Prostate gland (tissue), 2 donors: ENCODE measurements around the gene TLE5.

Experiments
- CTCF ChIP-seq, 4 experiments: fragments of 200-600 bp in 2 of 4; fragments of 450-650 bp in 2 of 4; sonication (generic) in 2 of 4; IDR thresholded peaks; 1 replicate in 3 of 4; 2 replicates in 1 of 4; pipeline ENCODE4 v1.5.1; 2016 to 2019; ENCODE audit warnings: antibody characterized with exemption in 4 of 4, mild to moderate bottlenecking in 2 of 4, moderate library complexity in 2 of 4
- POLR2A ChIP-seq: fragments of 450-650 bp; IDR thresholded peaks from one replicate; pipeline ENCODE4 v1.6.1; 2016; ENCODE audit warnings: antibody characterized with exemption, mild to moderate bottlenecking
- POLR2AphosphoS5 ChIP-seq: sonication (generic); formaldehyde crosslinking; IDR thresholded peaks from one replicate; pipeline ENCODE4 v1.6.1; 2017; ENCODE audit warnings: antibody characterized with exemption

GRCh38 chr19:3096902-3097326 is 34.6 kb upstream of the TLE5 start:
- TF ChIP-seq CTCF (IDR thresholded peaks at IDR 0.05) (no peak), POLR2AphosphoS5 (no peak), POLR2A (no peak)
